ENCODE measurements around the gene WDR17.

Gene WDR17

DNA sequence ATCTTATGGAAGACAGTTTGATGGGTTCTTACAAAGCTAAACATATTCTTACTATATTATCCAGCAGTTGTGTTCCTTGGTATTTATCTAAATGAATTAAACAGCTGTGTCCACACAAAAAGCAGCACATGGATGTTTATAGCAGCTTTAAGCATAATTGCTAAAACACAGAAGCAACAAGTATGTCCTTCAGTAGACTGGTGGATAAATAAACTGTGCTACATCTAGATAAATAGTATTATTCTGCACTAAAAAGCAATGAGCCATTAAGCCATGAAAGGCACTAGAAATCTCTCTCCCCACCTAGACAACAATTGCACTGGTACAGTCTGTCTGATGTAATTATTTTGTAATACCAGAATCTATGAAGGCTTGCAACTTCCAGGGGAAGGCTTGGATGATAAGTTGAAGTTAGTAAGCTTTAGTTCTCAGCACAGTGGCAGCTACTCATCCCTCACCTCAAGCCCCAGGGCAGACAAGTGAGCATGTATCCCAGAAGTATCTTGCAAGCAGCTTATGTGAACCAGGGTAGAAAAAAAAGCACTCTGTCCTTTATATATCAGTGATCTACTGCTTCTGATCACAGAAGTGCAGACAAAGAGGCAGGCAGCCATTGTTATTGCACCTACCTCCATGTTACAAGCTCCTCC, 36.9 kb downstream of the WDR17 start:
- DNase-seq: no peak

DNA sequence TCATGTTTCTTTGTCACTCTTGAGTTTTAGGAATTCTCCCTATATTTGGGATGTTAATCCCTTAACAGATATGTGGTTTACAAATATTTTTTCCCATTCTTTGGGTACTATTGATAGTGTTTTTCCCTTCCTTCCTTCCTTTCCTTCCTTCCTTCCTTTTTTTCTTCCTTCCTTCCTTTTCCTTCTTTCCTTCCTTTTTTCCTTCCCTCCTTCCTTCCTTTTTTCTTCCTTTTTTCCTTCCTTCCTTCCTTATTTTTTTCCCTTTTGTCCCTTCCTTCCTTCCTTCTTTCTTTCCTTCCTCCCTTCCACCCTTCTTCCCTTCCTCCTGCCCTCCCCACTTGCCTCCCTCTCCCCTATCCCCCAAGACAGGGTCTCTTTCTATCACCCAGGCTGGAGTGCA, 42.1 kb downstream of the WDR17 start:
- no peak for DNase-seq

DNA sequence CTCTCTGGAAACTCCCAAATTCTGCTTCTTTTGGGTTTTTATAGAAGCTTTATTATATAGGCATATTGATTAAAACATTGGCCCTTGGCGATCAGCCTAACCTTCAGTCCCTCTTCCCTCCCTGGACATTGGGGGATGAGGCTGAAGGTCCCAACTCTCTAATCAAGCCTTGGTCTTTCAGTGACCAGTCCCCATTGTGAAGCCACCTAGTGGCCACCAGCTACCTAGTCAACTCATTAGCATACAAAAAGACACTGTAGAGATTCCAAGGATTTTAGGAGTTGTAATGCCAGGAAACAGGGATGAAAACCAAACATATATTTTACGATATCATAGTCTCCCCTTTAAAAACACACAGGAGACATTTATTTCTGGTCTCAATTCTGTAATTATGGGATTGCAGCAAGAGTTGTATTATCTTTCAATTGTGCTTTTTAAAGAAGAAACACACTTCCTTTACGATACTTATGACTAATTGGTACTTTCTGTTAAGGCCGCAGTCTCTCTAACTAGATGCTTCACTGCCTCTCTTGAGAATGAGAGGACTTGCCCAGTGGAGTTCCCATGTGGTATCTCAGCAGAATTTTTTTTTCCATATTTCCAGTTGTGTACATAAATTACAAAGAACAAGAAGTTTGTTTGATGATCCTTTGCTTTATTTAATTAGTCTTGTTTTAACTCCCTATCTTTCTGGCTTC, 58.2 kb downstream of the WDR17 start:
- DNase-seq: no peak

DNA sequence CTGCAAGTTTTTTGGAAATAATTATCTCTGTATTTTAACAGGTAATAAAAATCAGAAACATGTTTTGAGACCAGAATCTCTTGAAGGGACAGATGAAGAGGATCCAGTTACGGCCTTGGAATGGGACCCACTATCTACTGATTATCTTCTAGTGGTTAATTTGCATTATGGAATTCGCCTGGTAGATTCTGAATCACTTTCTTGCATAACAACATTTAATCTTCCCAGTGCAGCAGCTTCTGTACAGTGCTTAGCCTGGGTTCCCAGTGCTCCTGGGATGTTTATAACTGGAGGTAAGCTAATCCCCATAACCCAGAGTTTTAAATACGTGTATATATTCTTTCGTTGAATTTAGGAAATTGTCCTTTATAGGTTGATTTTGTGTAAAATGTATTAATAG, 59.4 kb downstream of the WDR17 start:
- DNase-seq: no peak

DNA sequence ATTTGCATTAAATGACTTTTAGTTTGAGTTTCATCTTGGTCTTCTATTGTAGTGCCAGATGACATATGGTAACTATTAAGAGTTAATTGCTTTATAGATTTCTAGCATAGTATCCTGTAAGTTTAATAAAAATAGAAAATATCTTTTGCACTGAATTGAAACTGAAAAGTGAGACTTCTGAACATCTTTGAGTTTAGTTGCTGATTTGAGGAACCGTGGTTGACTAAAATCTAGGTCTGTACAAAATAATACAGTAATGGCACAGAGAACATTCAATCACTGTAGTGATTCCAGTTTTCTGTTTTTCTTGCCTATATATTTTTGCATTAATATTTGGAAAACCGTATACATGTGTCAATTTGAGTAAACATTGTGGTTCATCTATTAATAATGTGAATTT, 69.0 kb downstream of the WDR17 start:
- no peak for DNase-seq

DNA sequence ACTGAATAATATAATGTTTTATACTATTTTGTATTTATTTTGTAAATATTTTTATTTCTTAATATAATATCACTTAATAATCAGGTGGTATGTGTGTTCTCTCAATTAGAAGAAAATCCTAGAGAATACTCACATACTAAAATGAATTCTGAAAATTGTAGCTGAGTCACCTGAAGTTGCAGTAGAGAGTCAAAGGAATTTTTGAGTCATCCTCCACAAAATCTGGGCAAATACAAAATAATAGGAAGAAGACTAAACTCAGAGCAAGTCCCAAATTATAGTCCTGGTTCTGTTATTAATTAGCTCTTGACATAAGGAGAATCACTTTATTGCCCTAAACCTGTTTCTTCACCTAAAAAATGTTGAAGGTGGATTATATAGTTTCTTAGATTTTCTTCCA, 72.0 kb downstream of the WDR17 start:
- no peak for DNase-seq

DNA sequence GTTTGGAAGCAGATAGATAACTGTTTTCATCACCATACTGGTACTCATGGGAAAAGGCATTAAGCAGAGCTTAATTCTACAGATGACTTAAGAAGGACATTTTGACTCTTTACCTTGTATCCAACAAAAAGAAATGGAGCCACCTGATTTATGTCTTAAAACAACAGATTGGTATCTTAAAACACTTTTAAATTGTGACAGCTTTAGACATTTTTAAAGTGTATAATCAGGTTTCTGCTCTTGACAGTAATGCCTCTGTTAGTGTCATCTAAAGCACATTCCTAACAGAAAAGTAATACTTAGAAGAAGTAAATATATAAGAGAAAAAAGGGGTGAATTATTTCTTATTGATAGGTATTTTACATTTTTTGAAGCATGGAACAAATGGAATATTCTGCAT, 73.9 kb downstream of the WDR17 start:
- no peak for DNase-seq

DNA sequence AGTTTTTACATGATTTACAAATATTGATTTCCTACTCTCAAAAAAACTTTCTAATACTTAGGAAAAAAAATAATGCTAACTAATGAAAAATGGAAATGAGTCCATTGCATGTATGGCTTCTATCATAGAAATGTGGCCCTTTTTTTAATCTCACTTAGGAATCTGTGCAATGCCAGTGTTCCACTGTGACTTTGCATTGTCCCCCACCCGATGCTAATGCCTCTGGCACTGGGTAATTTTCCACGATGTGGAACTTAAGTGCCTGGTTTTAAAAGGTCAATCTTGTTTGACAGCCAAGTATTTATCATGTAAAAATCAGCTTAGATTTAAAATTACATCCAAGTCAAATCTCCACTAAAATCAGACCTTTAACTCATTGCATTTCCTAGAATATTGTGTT, 76.6 kb downstream of the WDR17 start:
- no peak for DNase-seq

DNA sequence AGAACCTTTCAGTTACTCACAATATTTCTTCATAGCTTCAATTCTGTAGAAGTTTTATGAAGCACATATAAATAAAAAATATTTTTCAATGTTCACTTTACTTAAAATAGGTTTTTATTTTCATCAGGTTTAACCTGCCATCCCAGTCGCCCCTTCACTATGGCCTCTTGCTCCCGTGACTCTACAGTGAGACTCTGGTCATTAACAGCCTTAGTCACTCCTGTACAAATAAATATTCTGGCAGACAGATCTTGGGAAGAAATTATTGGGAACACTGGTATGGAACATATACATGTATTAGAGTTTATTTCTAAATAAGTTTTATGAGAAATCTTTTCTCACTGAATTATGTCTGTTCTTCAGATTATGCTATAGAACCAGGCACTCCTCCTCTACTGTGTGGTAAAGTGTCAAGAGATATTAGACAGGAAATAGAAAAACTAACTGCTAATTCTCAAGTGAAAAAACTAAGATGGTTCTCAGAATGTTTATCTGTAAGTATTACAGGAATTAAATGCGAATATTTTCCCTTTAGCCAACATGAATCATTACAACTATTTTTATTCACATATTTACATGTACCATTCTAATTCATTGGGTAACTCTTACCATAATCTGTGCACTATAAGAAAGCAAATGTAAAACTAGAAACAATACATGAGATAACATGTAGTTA, 84.2 kb downstream of the WDR17 start:
- no peak for DNase-seq

DNA sequence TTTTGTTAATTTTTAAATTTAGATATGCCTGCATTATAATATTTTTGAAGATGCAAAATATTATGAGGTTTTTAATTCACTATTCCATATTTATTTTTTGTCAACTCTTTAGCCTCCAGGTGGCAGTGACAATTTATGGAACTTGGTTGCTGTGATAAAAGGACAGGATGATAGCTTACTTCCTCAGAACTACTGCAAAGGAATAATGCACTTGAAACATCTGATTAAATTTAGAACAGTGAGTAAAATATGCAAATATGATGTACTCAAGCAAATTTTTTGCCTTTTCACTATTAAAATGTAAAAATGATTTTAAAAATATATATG, 84.7 kb downstream of the WDR17 start:
- DNase-seq: no peak

DNA sequence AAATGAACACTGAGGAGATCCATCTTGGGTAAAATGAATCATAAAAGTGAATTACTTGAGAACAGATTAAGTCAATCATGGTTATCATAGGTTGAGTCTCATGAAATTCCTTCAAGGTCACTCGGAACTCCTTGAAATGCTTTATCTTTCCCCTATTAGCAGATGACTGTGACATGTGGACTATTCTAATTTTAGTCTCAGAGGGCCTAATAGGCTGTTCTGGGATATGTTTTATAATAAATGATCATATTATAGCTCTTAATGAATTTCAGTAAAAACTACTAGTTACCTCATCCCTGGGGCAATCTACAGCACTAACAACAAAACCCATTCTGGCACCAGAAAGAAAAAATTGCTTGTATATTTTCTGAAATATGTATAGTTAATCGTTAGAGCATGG, 85.1 kb downstream of the WDR17 start:
- DNase-seq: no peak

DNA sequence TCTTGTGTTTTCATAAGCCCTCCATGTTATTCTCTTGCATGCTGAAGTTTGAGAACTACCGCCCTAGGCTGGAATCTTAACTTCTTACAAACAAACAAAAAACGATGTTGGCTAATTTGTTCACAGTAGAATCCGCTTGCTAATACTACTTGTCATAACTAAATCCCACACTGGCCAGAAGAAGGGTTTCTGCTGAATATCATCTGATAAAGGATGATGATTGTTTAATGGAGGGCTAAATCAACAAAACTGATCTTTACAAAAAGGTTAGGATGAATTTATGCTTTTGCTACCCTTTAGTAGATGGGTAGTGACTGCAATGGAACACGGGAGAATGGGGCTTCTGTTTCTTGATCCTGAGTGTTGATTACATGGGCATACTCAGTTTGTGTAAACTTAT, 87.5 kb downstream of the WDR17 start:
- no peak for DNase-seq

DNA sequence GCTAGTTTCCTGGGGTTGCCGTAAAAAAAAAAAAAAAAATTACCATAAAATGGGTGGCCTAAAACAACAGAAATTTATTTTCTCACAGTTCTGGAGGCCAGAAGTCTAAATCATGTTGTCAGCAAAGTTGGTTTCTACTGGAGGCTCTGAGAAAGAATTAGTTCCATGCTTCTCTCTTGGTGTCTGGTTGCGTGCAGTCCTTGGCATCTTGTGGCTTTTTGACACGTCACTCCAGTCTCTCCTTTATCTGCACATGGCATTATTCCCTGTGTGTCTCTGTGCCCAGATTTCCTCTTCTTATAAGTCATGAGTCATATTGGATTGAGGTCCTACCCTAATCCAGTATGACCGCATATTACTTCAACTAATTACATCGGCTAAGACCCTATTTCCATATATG, 91.0 kb downstream of the WDR17 start:
- DNase-seq: no peak

DNA sequence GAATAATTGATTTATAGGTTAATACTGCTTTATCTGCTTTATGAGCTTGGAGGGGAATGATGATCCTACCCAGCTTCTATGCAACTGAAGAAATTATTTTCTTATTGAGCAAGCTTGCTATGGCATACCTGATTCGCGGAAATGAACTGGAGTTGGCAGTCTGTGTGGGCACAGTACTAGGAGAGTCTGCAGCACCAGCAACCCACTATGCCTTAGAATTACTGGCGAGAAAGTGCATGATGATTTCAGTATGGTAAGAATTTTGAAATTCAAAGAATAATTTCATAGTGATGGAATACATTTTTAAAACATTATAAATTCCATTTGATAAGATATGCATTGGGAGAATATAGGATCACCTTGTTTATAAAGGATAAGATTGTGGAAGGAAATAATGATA, 97.4 kb downstream of the WDR17 start:
- DNase-seq: no peak

DNA sequence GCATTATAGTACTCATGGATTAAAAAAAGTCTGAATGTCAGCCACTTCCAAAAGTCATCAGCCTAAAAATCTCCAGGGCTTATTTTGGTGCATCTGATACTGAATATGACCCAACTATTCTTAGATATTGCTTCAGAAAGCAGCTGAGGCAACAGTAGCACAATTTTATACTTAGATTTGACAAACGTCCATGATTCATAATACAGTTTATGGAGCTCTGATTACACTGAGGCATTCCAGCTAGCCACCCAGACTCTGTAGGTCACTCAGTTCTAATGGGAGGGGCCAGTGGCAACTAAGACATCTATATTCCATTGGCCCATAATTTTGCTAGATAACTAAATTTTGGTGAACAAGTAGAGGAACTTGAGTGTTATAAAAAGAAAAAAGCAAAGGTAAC, 119.4 kb downstream of the WDR17 start:
- DNase-seq: no peak

DNA sequence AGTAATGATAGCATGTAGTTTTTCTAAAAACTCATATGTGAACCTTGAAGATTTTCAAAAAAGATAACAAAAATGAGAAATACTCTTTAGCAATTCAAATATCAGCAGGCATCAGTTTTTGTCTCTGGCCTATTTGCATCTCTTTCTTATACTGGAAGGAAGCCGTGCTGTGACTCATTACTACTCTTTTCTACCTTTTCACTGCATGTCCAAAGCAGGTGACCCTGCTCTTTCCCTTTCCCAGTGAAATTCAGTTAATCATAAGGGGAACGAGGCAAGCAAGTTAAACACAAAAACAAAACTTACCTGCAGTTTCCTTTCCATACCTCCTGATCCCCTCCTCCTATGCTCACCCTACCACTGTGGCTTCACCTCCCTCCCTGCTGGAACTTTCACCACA, 120.4 kb downstream of the WDR17 start:
- no peak for DNase-seq

DNA sequence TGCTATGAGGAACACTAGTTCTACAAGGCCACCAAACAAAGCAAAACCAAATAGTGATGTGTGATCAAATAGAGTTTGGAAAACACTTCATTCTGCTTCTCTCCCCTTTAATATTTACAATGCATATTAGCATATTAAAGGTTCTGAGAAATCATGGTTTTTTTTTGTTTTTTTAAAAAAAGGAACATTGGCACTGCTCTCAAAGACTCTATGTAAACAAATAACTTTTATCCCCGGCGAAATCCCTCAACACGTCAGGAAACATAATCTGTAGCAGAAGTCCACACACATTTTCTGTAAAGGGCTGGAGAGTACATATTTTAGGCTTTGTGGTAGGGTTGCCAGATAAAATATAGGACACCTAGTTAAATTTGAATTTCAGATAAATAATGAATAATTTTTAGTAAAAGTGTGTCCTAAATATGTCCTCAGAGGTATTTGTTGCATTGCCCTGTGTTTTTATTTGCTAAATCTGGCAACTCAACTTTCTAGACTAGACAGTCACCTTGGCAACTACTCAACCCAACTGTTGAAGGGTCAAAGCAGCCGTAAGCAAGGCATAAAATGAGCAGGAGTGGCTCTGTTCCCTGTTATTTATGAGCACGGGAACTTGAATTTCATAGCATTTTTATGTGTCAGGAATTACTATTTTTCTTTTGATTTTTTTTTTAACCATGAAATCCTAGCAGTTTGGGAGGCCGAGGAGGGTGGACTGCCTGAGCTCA, 121.2 kb downstream of the WDR17 start:
- DNase-seq: no peak

DNA sequence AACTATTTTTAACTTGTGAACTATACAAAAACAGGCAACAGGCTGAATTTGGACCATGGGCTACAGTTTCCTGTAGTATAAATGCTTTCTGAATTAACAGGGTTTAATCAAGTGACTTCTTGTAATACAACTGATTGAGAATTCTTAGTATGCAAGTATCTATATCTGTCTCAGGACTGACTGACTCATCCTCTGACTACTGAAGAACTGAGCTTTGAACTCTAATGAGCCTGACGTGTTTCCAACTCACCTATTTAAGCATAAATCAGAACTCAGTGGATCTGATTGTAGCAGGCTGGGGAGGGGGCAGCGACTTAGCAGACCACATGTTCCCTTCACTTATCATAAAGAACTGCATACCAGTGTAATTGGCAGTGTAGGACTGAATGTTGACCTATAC, 122.0 kb downstream of the WDR17 start:
- no peak for DNase-seq

DNA sequence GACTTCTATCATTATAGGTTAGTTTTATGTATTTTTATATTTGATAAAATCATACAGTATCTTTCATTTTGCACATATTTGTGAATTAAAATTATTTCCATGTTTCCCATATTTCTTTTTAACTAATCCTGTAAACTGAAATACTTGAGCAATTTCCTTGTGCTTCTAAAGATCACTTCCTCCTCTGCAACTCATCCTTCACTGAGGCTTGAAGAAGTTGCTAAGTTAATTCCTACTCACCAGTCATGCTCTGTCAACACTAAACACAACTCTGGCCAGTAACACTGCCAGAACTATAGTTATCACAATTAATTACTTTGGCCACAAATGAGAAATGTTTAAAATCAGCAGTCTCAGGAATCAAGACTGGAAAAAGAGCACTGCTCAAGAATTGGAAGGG, 123.0 kb downstream of the WDR17 start:
- no peak for DNase-seq

DNA sequence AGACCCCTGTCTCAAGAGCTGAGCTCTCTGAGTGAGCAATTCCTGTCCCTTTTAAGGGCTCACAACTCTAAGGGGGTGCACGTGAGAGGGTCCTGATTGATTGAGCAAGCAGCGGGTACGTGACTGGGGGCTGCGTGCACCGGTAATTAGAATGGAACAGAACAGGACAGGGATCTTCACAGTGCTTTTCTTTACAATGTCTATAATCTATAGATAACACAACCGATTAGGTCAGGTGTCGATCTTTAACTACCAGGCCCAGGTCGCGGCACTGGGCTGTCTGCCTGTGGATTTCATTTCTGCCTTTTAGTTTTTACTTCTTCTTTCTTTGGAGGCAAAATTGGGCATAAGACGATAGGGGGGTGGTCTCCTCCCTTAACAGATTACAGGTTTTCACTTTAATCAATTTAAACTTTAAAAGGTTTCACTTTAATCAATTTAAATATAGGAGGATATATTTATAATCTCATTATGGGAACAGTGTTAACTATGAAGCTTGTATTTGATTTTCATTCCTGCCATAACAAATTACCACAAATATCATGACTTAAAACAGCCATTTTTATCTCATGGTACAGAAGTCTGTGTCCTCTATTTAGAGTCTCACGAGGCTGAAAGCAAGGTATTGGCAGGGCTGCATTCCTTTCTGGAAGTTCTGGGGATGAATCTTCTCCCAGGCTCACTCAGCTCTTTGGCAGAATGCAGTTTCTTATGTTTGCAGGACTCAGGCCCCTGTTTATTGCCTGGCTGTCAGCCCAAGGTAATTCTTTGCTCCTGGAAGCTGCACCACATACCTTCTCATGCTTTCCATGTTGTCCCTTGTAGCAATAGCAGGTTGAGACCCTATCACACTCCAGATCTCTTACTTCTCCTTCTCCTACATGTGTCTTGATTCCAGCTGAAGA, 124.5 kb downstream of the WDR17 start:
- no peak for DNase-seq

DNA sequence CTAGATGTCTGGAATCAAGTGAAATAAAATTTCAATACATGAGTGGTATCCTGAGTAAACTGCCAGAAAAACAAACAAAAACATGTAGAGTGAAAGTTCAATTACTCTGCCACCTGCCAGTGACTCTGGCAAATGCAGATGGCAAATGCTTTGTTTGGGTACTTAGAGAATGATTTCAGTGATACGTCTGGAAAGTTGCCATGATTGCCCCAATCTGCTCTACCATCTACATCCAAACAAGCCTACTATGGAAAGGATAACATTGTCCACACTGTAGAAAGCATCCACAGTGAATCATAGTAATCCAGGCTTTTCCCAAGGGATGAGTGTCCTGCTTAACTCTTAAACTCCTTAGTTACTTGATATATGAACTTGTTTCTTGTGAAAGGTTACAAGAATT, 126.3 kb downstream of the WDR17 start:
- DNase-seq: no peak

DNA sequence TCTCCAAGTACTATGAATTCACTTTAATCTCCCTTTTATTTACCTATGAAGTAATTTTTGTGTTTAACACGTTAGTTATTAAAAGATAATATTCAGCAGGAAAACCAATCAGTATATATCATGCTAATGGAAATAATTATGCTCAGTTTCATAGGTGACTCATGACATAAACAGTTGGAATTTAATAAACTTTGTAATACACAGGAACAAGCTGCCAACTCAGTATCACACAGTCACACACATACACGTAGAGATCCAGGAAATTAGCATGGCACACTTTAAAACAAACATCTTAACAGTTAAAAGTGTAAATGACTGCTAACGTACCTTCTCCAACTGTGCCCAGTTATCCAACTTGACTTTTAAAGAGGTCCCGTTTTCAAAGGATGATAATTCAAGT, 127.5 kb downstream of the WDR17 start:
- DNase-seq: no peak

DNA sequence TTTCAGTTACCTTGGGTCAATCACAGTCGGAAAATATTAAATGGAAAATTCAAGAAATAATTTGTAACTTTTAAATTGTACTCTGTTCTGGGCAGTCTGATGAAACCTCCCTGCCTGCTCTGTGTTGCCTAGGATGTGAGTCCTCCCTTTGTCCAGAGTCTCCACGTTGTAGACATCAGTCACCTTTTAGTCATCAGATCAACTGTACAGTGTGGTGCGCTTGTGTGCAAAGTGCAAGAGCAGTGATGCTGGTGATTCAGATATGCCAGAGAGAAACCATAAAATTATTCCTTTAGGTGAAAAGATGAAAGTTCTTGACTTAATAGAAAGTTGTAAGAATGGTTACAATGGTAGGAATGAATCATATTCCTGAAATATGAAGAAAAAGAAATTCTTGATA, 128.3 kb downstream of the WDR17 start:
- DNase-seq: no peak

Measured in GOT3 (cell line).